GM21723 (cell line): ENCODE measurements around the gene FOXK1.

Source experiments
- ATAC-seq: cut with Tn5 transposase; IDR thresholded peaks from one replicate; pipeline ENCODE4 v1.9.1; 2021; ENCODE audit warnings: mild to moderate bottlenecking, moderate library complexity; ENCODE audit not compliant: unreplicated experiment

The FOXK1 gene

DNA sequence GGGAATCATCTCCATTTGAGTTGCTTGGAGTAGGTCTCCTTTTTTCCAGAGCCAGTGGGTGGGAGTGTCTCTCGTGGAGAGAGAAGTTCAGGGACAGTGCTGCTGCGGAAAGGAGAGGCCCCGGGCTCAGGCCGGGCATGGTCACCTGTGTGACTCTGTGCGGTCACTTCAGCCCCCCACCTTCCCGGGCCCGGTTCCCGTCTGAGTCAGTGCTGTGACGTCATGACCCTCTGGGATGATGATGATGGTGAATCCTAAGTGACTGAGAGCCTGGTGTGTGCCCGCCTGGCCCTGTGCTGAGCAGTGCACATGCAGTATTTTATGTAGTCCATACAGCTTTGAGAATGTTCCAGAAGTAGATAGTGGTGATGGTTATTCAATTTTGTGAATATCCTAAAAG, 60.8 kb downstream of the FOXK1 start:
- no peak for ATAC-seq

DNA sequence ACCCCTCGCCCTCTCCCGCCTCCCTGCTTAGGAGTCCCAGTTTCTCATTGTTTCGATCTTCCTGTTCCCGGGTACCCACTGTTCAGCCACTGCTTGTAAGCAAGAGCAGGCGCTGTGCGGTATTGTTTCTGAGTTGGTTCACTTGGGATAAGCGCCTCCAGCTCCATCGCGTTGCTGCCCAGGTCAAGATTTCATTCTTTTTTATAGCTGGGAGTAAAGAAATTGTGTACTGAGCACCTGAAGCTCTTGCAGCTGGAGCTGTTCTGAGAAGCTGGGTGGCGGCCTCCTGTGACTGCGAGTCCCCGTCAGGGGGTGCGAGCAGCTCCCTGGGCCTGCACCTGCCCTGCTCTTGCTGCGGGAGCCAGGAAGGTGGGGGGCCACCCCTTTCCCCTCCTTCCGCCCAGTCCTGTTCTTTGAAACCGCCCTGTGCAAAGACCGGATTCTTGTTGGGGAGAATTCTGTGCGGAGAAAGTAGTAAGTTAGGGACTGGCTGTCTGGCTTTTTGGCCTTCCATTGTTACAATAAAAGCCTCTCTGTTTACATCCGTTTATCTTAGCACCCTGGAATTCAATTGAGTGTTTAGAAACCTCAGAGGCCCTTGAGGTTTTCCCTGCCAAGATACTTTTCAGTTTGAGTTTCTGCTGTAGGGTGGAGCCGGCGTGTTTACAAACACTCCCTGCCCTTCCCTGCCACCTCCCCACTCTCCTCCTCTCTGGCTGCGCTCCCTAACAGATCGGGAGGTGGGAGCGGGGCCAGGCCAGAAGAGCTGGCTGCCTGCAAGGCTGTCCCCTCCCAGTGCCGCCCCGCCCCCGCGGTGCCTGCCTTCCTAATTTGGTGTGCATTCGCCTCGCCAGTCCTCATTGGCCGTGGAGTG, 62.5 kb downstream of the FOXK1 start:
- ATAC-seq = peak; percentile 76

DNA sequence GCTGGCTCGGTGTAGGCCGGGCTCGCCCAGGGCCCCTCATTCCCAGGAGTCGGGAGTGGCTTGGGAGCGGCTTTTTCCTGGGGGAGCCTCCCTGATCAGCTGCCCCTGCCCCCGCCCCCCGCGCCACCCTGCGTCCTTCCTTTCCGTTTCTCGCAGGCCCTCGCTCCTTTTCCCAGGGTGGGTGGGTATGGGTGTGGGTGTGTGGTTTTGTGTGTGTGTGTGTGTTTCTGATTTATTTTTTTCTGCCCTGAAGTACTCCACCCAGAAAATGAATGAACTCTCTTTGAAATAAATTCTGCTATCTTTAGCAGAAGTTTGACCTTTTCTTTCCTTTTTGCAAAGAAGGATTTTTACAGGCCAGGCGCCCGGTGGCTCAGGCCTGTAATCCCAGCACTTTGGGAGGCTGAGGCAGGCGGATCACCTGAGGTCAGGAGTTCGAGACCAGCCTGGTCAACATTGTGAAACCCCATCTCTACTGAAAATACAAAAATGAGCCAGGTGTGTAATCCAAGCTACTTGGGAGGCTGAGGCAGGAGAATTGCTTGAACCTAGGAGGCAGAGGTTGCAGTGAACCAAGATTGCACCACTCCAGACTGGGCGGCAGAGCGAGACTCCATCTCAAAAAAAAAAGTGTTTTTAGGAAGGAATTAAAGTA, 63.3 kb downstream of the FOXK1 start:
- peak; percentile 36 for ATAC-seq

DNA sequence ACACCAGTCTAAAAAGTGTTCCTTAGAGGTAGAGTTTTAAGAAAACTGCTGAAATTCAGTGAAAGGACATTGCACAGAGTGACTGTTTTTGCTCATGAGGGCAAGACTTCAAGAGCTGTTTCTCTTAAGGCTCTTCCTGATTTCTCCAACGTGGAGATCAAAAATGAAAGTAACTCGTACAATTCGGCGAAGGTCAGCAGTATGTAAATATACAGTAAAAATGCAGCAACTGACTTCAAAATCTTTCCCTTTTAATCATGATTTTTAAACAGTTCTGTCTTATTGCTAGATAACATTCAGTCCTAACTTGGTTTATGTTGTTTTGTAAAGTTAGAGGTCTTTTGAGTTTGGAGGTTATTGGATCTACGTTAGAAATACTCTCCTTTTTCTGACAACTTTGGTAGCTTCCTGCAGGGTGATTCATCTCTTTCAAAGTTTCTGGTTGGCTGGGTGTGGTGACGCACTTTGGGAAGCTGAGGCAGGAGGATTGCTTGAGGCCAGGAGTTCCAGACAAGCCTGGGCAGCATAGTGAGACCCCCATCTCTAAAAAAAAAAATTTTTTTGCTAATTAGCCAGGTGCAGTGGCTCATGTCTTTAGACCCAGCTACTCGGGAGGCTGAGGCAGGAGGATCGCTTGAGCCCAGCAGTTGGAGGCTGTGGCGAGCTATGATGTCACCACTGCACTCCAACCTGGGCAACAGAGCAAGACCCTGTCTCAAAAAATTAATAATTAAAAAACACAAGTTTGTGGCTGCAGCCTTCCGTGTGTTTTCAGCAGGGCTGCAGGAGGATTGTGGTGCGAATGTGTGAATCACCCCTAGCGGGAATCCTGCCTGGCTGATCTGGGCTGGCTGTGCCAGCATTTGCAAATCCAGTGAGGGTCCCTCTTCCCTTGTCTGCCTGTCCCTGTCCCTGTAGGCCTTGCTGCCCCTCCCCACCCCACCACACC, 64.2 kb downstream of the FOXK1 start:
- ATAC-seq = no peak

DNA sequence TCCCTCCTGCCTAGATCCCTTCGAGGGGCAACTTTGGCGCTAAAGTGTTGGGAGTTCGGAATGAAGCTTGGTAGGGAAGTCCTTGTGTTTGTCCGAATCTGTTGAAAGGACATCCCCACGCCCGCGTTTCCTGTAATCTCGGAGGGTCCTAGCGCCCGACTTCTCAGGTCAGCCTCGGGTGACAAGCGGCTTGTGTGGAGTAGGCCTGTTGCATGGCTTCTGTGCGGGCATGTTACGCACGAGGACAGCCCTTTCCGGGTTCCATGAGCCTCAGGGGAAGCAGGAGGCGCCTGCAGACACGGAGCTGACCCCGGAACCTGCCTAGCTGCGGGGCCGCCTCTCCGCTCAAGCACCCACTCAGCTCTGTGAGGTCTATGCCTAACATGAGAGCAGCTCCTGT, 64.9 kb downstream of the FOXK1 start:
- ATAC-seq = no peak

DNA sequence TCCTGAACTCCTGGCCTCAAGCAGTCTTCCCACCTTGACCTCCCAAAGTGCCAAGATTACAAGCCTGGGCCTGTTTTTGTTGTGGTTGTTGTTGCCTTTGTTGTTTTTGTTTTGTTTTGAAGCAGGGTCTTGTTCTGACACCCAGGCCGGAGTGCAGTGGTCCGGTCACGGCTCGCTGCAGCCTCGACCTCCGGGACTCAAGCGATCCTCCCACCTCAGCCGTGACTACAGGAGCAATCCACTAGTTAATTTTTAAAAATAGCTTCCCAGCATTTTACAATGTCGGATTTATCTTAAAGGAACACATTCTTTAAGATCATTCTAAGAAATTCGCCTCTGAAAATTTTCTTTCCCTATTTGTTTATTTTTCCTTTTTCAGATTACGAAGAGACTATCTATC, 65.7 kb downstream of the FOXK1 start:
- ATAC-seq = no peak

DNA sequence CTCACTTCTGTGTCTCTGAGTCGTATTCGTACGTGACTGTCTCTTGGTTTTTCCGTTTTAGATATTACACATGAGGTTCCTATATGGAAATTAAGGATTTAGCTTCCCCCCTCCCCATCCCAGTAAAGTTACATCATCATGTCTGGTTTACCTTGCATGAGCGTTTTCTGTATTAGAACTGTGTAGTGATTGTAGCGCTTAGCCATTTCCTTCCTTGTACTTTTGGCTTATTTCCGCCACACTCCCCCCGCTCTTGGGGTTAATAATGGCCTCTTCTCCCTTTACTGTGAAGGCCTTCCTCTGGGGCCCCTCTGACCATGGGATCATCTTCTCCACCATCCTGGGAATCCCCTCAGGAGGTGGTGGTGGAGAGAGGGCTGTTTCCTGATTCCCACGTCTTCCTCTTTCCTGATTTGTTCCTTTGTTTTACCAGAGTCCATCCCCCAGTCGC, 66.2 kb downstream of the FOXK1 start:
- ATAC-seq = no peak

DNA sequence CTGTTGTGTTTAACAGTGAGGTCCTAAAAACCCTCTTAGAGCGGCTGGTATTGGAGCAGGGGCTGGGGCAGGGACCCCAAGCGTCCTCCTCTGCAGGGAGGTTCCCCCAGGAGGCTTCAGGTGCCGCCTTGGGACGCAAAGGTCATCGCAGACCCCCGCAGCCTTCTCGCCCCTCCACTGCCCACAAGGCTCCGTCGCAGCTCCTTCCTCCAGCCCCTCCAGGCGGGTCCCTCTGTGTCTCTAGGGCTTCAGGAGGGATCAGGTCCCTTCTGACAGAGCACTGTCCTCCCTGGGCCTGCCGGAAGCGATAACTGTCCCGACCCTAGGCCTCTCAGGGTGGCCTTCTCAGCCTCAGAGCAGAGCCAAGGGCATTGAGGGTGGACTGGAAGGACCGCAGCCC, 67.3 kb downstream of the FOXK1 start:
- ATAC-seq = no peak

DNA sequence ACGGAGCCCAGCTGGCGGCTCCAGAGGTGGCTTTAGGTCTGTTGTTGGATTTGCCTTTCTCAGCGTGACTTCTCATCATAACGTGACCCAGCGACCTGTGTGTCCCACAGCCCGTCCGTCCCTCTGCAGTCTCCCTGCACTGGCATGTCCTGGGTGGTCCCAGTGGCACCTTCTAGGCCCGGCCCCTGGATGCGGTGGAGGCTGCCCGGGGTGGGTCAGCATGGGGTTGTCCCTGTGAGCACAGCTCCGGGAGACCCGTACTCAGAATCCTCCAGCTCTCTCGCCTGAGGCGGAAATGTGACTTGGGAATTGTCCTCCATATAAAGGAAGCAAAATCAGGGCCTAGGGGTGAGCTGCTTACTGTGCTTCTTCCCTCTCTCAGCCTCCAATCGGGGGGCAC, 67.7 kb downstream of the FOXK1 start:
- no peak for ATAC-seq

DNA sequence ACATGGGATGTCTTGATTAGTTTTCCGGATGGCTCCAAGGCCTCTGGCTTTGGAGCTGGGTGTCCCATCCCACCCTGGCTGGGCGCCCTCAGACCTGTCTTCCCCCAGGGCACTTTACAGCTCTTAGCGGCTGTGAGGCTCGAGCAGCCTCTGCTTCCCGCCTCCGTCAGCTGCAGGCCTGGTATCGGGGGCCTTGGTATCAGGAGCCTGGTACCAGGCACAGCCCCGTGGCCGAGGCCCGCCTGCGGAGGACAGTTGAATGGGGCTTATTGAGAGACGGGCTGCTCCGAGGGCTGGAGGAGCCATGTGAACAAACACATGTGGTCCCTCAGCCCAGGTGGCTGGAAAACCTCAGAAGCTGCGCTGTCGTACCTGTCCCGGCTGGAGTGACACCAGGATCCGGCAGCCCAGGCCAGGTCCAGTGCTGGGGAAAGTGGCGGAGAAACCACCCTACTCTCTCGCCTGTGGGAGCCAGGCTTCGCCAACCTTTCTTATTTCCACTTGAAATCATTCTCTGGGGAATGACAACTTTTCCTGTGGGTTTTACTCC, 69.4 kb downstream of the FOXK1 start:
- ATAC-seq = no peak

DNA sequence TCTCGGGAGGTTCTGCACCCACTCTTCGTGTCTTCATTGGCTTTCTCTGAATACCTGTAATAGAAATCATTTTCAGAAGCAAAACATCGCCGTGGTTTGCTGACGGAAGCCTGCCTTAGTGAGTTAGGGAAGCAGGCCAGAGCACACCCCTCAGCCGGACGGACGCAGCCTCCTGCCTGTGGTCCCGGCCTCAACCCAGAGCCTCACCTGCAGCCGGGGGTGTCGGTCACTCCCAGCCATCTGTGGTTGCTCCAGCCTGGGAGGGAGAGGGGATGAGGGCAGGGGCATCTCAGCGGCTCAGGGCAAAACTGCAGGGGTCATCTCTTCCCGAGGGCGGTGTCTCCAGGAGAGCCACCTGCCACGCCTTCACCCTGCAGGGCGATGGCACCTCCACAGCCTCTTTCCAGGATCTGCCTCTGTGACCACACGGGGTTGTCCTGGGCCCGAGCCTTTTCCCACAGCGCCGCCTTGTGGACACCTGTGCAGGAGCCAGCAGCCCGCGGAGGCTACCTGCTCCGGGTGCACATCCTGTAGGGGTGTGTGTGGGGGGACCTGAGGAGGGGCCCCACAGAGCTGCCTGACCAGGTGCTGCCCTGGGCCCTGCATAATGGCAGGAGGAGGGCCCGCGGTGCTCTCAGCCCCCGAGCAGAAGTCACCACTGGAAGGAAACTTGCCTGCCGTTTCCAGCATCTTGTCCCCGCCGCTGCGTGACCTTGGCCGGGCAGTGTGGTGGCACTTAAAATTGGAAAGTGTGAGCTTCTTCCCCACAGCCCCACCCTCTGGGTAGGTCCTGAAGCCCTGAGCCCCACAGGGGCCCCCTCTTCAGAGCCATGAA, 71.7 kb downstream of the FOXK1 start:
- ATAC-seq = peak; percentile 82

DNA sequence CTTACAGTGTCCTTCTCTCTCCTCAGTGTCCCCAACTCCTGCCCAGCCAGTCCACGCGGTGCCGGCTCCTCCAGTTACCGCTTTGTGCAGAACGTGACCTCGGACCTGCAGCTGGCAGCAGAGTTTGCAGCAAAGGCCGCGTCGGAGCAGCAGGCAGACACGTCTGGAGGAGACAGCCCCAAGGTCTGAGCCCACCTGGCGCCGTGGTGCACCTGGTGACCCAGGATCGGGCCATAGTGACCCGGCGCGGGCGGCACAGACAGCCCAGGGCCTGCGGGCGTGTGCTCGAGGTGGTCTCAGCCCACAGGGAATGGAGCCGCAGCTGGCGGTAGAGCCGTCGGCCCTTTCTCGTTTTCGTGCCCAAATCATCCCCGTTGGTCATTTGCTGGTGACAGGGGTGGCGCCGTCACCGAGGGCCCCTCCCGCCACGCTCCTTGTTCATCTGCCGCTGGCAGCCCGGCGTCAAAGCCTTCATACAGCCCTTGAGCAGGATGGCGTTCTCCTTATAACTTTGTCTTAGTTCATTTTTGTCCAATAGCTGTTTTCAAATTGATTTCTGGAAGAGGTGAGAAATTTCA, 72.4 kb downstream of the FOXK1 start:
- ATAC-seq = no peak

DNA sequence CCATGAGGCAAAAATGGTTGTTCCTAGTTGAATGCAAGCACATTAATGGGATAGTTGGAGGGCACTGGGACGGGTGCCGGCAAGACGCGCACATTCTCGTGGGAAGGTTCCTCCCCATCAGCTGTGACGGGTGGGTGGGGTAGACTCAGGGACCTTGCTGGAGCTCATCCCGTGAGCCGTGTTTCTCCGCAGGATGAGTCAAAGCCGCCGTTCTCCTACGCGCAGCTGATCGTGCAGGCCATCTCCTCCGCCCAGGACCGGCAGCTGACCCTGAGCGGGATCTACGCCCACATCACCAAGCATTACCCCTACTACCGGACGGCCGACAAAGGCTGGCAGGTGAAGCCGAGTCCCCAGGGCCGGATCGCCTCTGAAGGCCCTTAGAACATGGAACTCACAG, 73.0 kb downstream of the FOXK1 start:
- ATAC-seq = no peak

DNA sequence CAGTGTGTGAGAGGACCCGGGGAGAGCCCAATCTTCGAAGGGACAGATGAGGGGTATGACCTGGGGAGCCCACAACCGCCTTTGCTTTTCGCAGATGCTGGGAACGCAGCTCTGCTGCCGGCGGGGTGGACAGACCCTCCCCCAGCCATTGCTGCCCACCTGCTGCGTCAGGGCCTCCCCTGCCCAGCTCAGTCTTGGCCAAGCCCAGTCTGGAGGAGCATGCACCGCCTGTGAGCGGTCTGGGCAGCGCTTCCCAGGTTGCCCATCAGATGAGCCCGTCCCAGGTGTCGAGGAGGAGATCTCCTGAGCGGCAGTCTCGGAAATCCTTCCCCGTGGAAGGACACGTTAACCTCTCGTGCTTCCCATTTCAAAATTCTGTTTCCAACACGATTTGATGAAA, 76.0 kb downstream of the FOXK1 start:
- ATAC-seq = no peak

DNA sequence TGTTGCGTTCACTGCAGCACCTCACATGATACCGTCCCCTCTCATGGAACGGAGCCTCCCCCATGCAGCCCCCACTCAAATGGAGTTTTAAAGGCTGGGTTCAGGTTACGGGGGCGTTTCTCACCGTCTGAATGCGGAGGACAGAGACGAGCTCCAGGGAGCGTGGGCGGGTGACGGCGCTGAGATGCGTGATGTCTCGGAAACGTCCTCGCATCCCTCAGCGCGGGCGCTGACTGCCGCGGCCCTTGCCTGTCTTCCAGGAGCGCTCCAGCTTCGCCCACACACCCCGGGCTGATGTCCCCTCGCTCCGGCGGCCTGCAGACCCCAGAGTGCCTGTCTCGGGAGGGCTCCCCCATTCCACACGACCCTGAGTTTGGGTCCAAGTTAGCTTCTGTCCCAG, 76.7 kb downstream of the FOXK1 start:
- no peak for ATAC-seq

DNA sequence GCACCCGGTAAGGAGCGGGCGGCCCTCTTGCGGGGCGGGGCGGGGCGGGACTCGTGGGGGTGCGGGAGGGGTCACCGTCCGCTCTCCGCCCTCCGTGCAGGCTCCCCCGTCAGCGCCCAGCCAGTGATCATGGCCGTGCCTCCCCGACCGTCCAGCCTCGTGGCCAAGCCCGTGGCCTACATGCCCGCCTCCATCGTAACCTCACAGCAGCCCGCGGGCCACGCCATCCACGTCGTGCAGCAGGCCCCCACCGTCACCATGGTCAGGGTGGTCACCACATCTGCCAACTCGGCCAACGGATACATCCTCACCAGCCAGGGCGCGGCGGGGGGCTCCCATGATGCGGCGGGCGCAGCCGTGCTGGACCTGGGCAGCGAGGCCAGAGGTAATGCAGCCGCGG, 77.1 kb downstream of the FOXK1 start:
- no peak for ATAC-seq

DNA sequence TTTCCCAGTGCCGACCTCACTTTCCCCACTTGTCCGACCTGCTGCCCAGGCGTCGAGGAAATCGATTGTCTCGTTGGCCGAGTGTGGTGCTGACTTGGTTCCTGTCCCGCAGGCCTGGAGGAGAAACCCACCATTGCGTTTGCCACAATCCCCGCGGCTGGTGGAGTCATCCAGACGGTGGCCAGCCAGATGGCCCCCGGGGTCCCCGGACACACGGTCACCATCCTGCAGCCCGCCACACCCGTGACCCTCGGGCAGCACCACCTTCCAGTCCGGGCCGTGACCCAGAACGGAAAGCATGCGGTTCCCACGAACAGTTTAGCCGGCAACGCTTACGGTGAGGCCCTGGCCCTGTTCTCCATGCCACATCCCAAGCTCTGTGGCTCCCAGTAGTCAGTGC, 78.9 kb downstream of the FOXK1 start:
- ATAC-seq = no peak

DNA sequence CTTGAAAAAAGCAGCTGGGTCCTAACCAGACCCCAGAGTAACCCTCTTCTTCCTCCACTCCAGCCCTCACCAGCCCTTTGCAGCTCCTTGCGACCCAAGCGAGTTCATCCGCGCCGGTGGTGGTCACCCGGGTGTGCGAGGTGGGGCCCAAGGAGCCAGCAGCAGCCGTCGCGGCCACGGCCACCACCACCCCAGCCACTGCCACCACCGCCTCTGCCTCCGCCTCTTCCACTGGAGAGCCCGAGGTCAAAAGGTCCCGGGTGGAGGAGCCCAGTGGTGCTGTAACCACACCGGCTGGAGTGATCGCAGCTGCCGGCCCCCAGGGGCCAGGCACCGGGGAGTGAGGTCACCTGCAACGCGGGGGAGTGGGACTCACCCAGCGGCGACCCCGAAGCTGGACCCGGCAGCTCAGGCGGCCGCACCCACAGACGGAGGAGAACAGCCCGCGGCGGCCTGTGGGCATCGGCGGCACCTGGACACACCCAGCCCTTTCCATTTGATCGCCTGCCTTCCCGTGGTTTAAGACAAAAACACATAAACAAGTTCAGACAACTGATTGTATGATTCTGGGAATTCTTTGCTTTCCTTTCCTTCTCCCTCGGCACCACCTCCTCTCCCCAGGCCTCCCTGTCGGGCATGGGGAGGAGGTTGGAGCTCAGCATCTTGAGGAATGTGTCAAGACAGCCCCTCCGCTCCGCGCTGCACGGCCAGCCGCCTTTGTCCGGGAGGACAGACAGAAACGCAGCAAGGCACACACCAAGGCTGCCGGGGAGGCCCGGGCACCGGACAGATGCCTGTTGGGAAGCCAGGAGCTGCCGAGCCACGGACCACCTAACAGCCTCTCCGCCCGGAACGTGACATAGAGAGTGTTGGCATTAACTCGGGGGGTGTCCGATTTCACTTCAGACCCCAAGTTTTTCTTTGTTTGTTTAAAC, 80.3 kb downstream of the FOXK1 start:
- ATAC-seq = no peak
